Measurements from ENCODE around the gene TSHR. TPM values are rescaled to one million over a fixed set of nuclear protein-coding genes. Genes with fewer than 3 reads are reported as not detected.

Gene TSHR
- total RNA-seq, 1 experiment from 2014 or later, result not detected

DNA sequence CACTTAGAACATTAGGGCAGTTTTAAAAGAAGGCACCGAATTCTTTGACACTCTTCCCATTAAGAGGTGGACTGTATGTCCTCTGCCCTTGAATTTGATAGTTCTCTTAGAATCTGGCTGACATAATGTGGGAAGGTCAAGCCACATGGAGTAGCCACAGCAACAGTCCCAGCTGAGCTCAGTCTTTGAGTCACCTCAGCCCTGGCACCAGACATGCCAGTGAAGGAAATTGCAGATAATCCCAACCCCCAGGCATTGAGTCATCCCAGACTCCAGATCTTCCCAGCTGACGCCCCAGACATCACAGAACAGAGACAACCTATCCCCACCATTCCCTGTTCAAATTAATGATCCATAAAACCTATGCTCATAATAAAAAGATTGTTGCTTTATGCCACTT lies 181.9 kb downstream of the TSHR start:
- intact Hi-C loops (cut with micrococcal nuclease), result no loop called here
- H3K27ac ChIP-seq (ENCODE audit: low read depth, low read length), result no peak overlapping the region
- ChIA-PET CTCF (no interaction called here), RAD21 (ENCODE audit: low non-redundant PET in 1 of 2, low total read pairs in 2 of 2, uncharacterized antibody in 2 of 2, unreplicated experiment in 2 of 2) (no interaction called here), POLR2A (no interaction called here)
- ATAC-seq (peak; percentile 47), DNase-seq (ENCODE audit: low read depth, low spot score) (no peak)
- H3K36me3 ChIP-seq (ENCODE audit: control insufficient read depth in 1 of 2, insufficient read depth in 2 of 2, low read length in 2 of 2), result no peaks in the 10 kb centered on the region
- H4K20me1 ChIP-seq (ENCODE audit: insufficient read depth), result no peaks in the 10 kb centered on the region
- no peaks in the 10 kb centered on the region for H3K9me3 ChIP-seq (ENCODE audit: control insufficient read depth in 1 of 2, insufficient read depth in 1 of 2, low read depth in 1 of 2, low read length in 2 of 2)
- 0 out of 2 replicates have a peak, but pooled peaks cover 3% of the 10 kb centered on the region for H3K9me2 ChIP-seq (ENCODE audit: insufficient read depth)
- H3K4me1 ChIP-seq (ENCODE audit: control insufficient read depth in 1 of 2, insufficient read depth in 2 of 2, low read length in 2 of 2), result peaks cover 0 to 8% of the 10 kb centered on the region in 2 experiments; a peak in 2 of 4 replicates
- no peaks in the 10 kb centered on the region for H3K27me3 ChIP-seq (ENCODE audit: insufficient read depth, low read length)
- H3K79me2 ChIP-seq (ENCODE audit: insufficient read depth, low read length), result no peaks in the 10 kb centered on the region
- H3K4me3 ChIP-seq (replicated peaks in 1 of 2; ENCODE audit: low read depth in 1 of 2, low read length in 2 of 2), result no peak overlapping the region
- no TSS peak for BruUV-seq (replicated peaks)
- no peak overlapping the region for H3K9ac ChIP-seq (ENCODE audit: low read length)
- H3K4me2 ChIP-seq (ENCODE audit: low read length), result no peak overlapping the region
- H2AFZ ChIP-seq (ENCODE audit: low read depth, low read length, poor library complexity, severe bottlenecking), result no peak overlapping the region
- no peak for TF ChIP-seq TCF7L2 (IDR thresholded peaks at IDR 0.05; ENCODE audit: borderline replicate concordance, extremely low read depth, insufficient read depth, insufficient read length)
- TF ChIP-seq, protein P1, sequence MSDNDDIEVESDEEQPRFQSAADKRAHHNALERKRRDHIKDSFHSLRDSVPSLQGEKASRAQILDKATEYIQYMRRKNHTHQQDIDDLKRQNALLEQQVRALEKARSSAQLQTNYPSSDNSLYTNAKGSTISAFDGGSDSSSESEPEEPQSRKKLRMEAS (IDR thresholded peaks at IDR 0.05), result no peak
- TF ChIP-seq ZNF274 (IDR thresholded peaks at IDR 0.05; ENCODE audit: low read depth, low read length), result no peak
- TF ChIP-seq REST (IDR thresholded peaks at IDR 0.05; ENCODE audit: low read depth), result no peak
- TF ChIP-seq POLR2AphosphoS5 (IDR thresholded peaks at IDR 0.05; ENCODE audit: low read depth, low read length), result no peak
- TF ChIP-seq RAD21 (IDR thresholded peaks at IDR 0.05; ENCODE audit: low read depth), result no peak
- TF ChIP-seq, protein P2, sequence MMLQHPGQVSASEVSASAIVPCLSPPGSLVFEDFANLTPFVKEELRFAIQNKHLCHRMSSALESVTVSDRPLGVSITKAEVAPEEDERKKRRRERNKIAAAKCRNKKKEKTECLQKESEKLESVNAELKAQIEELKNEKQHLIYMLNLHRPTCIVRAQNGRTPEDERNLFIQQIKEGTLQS (IDR thresholded peaks at IDR 0.05), result no peak

All from HCT116 (cell line).